Measurements from ENCODE around the gene ALOXE3. TPM values are rescaled to one million over a fixed set of nuclear protein-coding genes. Genes with fewer than 3 reads are reported as not detected.

The ALOXE3 gene
- total and polyA plus RNA-seq, 2 of the 8 experiments (the other 6 are each of a cell fraction or from before 2014, with no cell fraction given) = 0.26 TPM; not detected in 1

GRCh38 chr17:8072729-8073461 is 45.4 kb downstream of the ALOXE3 start (continued):
- TF ChIP-seq, protein P1, sequence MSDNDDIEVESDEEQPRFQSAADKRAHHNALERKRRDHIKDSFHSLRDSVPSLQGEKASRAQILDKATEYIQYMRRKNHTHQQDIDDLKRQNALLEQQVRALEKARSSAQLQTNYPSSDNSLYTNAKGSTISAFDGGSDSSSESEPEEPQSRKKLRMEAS (IDR thresholded peaks at IDR 0.05) = peak; percentile 91
- TF ChIP-seq CEBPB (IDR thresholded peaks at IDR 0.05; ENCODE audit: low read depth, low read length) = no peak
- TF ChIP-seq HDAC2 (IDR thresholded peaks at IDR 0.05; ENCODE audit: borderline replicate concordance in 1 of 2, low read depth in 2 of 2, low read length in 2 of 2) = no peak
- no peak for TF ChIP-seq SAP30 (IDR thresholded peaks at IDR 0.05; ENCODE audit: insufficient read depth, insufficient replicate concordance, low read length)
- no peak for TF ChIP-seq BCL11A (IDR thresholded peaks at IDR 0.05; ENCODE audit: low read depth in 2 of 2, low read length in 2 of 2)
- no peak for TF ChIP-seq POU5F1 (IDR thresholded peaks at IDR 0.05; ENCODE audit: low read depth, low read length)
- TF ChIP-seq SUZ12 (IDR thresholded peaks at IDR 0.05; ENCODE audit: low read length) = peak; percentile 63
- no peak for TF ChIP-seq SP1 (IDR thresholded peaks at IDR 0.05; ENCODE audit: low read depth, low read length)
- TF ChIP-seq RNF2 (IDR thresholded peaks at IDR 0.05; ENCODE audit: borderline replicate concordance, low read depth, low read length, missing control alignments, poor library complexity, severe bottlenecking) = peak; percentile 60
- no peak for TF ChIP-seq RFX5 (IDR thresholded peaks at IDR 0.05; ENCODE audit: borderline replicate concordance, low read depth, low read length)
- no peak for TF ChIP-seq HDAC6 (IDR thresholded peaks at IDR 0.05; ENCODE audit: low read depth, low read length)
- TF ChIP-seq GABPA (IDR thresholded peaks at IDR 0.05; ENCODE audit: borderline replicate concordance, insufficient read depth, low read length) = no peak
- no peak for TF ChIP-seq GTF2F1 (IDR thresholded peaks at IDR 0.05; ENCODE audit: borderline replicate concordance, low read depth, low read length)
- TF ChIP-seq MAFK (IDR thresholded peaks at IDR 0.05; ENCODE audit: low read depth, low read length) = no peak
- TF ChIP-seq BRCA1 (IDR thresholded peaks at IDR 0.05; ENCODE audit: low read depth, low read length) = no peak
- no peak for TF ChIP-seq FOSL1 (IDR thresholded peaks at IDR 0.05; ENCODE audit: insufficient read depth, low read depth, low read length)
- TF ChIP-seq SP4 (IDR thresholded peaks at IDR 0.05; ENCODE audit: low read length) = no peak
- TF ChIP-seq TEAD4 (IDR thresholded peaks at IDR 0.05; ENCODE audit: low read depth, low read length) = no peak
- TF ChIP-seq SP2 (IDR thresholded peaks at IDR 0.05; ENCODE audit: low read length) = no peak
- peak; percentile 68 for TF ChIP-seq KDM4A (IDR thresholded peaks at IDR 0.05; ENCODE audit: low read depth, low read length, severe bottlenecking)

Data from H1 (cell line).